HL-60/S4 (cell line): Measurements from ENCODE around the gene COBLL1.

Experiments
- in situ Hi-C: fragments of 300-500 bp; cut with MboI; formaldehyde crosslinking; loops from 2 replicates; pipeline ENCODE4 v1.14.3; 2022; ENCODE audit warnings: low sequenced_read_pairs

Gene COBLL1

DNA sequence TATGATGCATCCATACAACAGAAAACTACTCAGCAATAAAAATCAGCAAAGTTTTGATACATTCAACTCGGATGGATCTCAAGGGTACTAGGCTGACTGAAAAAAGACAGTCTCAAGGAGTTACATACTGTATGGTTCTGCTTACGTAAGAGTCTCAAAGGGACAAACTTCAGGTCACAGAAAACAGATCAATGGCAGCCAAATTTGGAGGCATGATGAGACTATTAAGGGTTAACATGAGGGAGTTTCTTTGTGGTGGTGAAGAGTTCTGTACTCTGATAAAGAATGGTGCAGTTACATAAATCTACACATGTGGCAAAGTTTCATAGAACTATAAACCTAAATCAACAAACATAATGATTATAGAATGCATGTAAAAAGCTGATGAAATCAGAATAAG is 81.4 kb downstream of the COBLL1 start:
- in situ Hi-C loops: no loop called here

GRCh38 chr2:164757934-164758695 is 83.5 kb downstream of the COBLL1 start:
- in situ Hi-C loops: no loop called here

GRCh38 chr2:164756773-164757172 is 84.8 kb downstream of the COBLL1 start:
- in situ Hi-C loops: no loop called here

DNA sequence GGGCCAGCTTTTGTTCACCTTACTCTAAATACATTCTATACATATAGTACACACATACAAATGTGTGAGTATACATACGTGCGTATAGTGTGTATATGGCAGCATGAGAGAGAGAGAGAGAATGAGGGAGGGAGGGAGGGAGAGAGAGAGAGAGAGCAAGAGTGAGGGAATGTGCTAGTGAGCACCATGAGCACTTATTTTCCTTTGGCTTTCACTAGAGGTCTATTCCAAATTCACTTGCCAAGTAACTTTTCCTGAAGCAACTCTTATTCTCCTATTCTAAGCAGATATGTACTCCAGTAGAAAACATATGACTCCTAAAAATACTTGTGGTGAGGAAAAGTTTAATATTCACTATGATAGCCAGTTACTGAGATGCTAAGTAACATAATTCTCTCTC is 85.7 kb downstream of the COBLL1 start:
- in situ Hi-C loops: no loop called here

DNA sequence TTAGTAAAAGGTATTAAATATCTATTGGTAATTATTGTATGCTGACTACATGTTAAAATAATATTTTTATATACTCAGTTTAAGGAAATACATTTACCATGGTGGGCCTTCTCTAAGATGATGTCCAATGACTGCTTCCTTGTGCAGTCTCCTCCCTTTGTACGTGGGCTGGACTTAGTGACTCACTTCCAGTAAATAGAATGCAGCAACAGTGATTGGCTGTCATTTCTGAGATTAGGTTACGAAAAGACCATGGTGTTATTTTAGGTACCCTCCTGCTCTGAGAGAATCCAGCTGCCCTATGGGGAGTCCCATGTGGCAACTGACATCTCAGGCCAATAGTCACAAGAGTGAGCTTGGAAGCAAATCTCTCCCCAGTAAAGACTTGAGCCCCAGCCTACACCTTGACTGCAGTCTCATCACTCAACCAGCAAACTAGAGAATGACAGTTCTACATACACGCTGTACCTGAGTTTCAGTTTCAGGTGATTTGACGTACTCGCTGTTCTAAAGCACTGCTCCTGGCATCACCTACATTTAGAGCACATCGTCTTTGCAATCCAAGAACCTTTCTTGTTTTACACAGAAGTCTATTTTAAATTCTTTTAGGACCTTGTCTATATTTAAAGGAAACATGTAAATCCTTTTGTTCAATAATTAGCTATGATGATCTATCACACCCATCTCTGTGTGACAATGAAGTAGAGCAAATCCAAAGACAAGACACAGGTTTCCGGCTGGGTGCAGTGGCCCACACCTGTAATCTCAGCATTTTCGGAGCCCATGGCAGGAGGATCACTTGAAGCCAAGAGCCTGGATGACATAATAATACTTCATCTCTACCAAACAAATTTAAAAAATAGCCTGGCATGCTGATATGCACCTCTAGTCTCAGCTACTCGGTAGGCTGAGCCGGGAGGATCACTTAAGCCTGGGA is 87.2 kb downstream of the COBLL1 start:
- in situ Hi-C loops: no loop called here

DNA sequence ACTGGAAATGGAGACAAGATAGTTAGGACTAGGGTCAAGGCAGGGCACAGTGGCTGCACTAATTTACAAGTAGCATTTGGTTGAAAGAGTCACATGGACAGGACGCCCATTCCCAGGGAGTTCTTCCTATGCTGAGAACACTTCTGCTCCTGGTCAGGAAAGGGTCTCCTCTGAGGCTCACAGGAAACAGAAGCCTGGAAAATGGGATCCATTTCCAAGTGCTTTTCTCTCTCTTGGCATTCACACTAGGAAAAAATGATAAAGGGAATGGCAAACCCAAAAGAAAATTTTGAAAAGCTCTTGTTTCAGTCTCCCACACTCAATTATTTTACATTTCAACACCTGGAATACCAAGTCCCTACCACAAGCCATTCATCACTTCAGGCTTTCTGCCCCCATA is 88.7 kb downstream of the COBLL1 start:
- in situ Hi-C loops: no loop called here

DNA sequence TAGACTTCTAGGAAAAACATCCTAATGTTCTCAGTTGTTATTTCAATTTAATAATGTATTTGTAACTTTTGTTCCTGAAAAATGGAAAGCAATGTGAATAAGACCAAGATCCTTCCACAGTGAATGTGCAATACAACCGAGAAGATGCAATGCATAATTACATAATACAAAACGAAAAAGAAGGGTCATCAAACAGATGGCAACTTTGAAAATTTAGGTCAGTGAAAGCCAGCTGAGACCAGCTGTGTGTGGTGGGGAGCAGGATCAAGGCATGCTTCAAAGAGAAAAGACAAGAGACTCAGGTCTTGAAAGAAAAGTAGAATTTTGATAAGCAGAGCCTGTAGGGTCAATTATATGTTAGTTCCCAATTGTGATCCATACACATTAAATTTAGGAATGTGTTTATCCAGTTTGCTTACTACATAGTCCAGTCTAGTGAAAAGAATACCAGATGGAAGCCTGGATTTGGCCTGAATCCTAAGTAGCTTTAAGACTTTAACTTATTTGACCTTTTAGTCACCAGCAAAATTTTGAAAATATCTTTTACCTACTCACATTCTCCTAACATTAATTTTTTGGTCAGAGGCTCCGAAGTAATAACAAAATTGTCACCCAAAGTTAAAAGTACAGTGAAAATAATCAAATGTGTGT is 93.7 kb downstream of the COBLL1 start:
- in situ Hi-C loops: no loop called here

DNA sequence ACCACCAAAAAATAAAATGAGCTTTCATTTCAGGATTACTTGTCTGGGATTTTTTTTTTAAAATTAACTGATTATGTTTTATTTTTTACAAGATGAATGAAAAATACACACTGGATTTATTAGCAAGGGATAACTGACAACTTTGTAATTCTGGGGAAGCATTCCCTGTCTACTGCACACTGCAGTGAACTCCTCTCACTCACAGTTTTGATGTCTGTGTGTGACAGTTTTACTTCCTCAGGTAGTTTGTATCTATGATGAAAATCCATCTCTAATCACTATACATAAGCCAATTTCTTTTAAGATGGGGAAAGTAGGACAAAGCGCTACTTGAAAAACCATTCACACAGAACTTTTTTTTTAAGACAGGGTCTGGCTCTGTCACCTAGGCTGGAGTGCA is 94.5 kb downstream of the COBLL1 start:
- in situ Hi-C loops: no loop called here

DNA sequence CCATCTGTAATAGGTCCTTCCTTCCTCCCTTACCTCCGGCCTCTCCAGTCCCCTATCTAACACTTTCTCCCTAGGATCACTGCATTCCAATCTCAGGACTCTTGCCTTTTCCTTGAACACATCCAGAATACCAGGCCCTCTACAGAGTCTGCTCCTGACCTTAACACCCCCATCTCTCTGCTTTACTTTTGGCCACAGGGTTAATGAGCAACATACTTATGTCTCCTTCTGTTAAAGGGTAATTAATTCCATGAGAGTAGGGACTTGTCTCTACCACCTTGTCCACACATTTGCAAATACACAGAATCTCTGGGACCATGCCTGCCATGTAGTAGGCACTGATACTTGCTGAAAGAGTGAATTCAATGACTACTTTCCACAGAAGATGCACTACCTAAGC is 94.9 kb downstream of the COBLL1 start:
- in situ Hi-C loops: no loop called here

DNA sequence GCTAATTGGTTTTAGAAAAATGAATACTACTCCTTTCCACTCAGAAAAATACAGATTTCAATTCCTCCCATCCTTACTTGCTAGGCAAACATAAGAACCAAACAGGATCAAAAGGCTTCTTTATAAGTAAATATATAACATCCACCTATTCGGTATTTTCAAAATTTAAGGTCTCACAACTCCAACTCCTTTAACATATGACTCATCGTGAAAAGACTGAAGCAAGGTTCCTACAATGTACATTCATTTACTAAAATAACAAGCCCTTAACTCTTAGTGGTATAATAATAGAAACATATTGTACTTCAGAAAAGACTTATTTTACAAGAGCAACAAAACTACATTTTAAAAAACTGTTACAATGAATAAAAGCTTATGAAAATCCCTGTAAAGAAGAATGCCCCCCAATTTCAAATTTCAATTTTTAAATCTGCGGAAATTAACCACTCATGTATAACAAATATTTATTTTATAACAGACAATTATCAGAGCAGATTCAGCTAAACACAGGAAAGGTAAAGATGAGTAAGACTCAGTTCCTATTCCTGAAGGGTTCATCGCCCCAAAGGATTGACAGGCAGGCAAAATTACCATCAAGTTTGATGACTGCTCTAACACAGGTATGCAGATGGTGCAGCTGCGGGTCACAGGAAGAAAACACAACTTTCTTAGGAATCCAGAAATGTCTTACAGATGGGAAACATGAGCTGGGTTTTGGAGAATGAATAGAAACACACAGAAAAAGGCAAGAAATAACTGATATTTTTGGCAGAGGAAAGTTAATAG is 96.4 kb downstream of the COBLL1 start:
- in situ Hi-C loops: no loop called here

GRCh38 chr2:164742738-164743317 is 98.8 kb downstream of the COBLL1 start:
- in situ Hi-C loops: no loop called here

- in situ Hi-C loops: no loop called here
Measured at GRCh38 chr2:164739966-164740365, 101.7 kb downstream of the COBLL1 start.

GRCh38 chr2:164737612-164738081 is 104.0 kb downstream of the COBLL1 start:
- in situ Hi-C loops: no loop called here

DNA sequence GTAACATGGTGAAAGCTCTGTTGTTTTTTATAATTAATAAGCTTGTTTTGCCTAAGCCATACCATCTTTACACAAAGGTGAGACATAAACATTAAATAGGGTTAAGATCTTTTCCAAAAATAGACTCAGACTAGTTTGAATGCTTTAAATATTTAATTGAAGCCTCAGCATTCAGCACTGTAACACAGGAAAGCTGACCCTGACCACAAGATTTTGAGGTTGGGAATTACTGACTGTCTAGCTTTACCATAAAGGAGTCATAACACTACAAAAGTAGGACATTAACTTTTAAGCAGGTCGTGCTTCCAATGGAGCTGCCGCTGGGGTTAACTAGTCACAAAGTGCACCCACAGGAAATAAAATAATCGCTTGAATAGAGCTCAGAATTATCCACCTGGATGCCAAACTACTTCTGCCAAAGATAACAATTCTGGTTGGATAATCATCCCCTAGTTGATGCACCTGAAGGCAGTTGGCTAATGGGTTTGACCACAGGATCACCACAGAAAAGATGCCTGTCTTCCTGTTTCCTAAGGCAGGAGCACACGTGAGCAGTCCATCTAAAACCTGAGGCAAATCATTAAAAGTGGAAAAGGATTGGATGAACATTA is 106.2 kb downstream of the COBLL1 start:
- in situ Hi-C loops: no loop called here

GRCh38 chr2:164734196-164734595 is 107.4 kb downstream of the COBLL1 start:
- in situ Hi-C loops: no loop called here

DNA sequence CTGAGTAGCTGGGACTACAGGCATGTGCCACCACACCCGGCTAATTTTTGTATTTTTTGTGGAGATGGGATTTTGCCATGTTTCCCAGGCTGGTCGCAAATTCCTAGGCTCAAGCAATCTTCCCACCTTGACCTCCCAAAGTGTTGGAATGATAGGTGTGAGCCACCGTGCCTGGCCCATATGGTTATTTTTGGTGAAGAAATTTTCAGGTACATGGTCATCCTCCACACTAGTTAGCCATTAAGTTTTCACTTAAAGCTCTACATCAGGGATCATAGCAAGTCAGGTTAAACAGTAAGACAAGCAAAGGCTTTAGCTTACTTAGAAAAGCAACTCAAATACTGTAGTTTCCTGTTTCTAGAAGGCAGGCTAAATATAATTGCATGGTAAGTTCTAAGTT is 116.1 kb downstream of the COBLL1 start:
- in situ Hi-C loops: no loop called here

DNA sequence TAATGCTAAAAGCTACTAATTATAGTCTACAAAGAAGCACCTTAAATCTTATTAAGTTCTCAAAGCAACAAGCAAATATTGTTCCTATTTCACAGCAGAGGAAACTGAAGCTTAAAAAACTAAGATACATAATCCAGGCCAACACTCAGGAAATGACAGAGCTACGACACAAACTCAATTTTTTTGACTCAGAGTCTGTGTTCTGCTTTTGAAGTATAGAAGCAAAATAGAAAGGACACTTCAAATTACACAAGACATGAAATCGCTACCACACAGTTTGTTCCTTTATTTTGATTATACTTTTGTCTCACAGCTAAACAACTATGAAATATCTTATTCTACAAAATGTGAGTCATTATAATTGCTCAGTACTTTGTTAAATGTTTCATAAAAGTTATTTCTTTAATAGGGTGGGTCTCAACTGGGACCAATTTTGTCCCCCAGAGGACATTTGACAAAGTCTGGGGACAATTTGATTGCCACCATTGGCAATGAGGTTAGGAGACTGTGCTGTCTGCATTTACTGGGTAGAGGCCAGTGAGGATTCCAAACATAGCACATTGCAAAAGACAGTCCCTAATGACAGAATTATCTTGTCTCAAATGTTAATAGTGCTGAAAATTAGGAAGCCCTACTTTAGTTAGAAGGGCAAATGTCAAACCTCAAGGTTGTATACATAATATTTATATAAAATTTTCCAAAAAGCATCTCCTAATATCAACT is 118.8 kb downstream of the COBLL1 start:
- in situ Hi-C loops: no loop called here

- in situ Hi-C loops: no loop called here
Measured at GRCh38 chr2:164721430-164721829, 120.2 kb downstream of the COBLL1 start.
